Measurements from ENCODE around the gene HSCB. TPM values are rescaled to one million over a fixed set of nuclear protein-coding genes. Genes with fewer than 3 reads are reported as not detected.
"Not testable (repeated sequence)": the region's sequence is repeated elsewhere in the genome, so short reads cannot be mapped to it uniquely, and the experiment has no call there.

HSCB gene
- total RNA-seq, 1 experiment from 2014 or later = 10.4 TPM

GRCh38 chr22:28741200-28741784 lies 547 bp upstream of the HSCB start:
- no peak for DNase-seq (ENCODE audit: low spot score)

GRCh38 chr22:28742562-28742962 lies 723 bp downstream of the HSCB start:
- no peak for DNase-seq (ENCODE audit: low spot score)

GRCh38 chr22:28743852-28744251 lies 2.0 kb downstream of the HSCB start:
- DNase-seq (ENCODE audit: low spot score) = no peak

- DNase-seq (ENCODE audit: low spot score) = peak; percentile 60
Measured at GRCh38 chr22:28750471-28750881, 8.6 kb downstream of the HSCB start.

GRCh38 chr22:28754512-28754911 lies 12.7 kb downstream of the HSCB start:
- DNase-seq (ENCODE audit: low spot score) = not testable (repeated sequence)

GRCh38 chr22:28759861-28760560 lies 18.2 kb downstream of the HSCB start:
- peak; percentile 20 for DNase-seq (ENCODE audit: low spot score)

GRCh38 chr22:28761449-28761755 lies 19.6 kb downstream of the HSCB start:
- DNase-seq (ENCODE audit: low spot score) = no peak

- not testable (repeated sequence) for DNase-seq (ENCODE audit: low spot score)
Measured at GRCh38 chr22:28762000-28762399, 20.2 kb downstream of the HSCB start.

- no peak for DNase-seq (ENCODE audit: low spot score)
Measured at GRCh38 chr22:28766628-28767027, 24.8 kb downstream of the HSCB start.

- DNase-seq (ENCODE audit: low spot score) = no peak
Measured at GRCh38 chr22:28768701-28769393, 27.0 kb downstream of the HSCB start.

GRCh38 chr22:28769394-28770085 lies 27.7 kb downstream of the HSCB start:
- DNase-seq (ENCODE audit: low spot score) = no peak

- DNase-seq (ENCODE audit: low spot score) = no peak
Measured at GRCh38 chr22:28771195-28771791, 29.5 kb downstream of the HSCB start.

- peak; percentile 78 for DNase-seq (ENCODE audit: low spot score)
Measured at GRCh38 chr22:28772633-28773460, 31.0 kb downstream of the HSCB start, which contains the start of gene CCDC117. Gene CCDC117, plus strand, starts transcription at chr22:28772695. Its CDS starts 155 bp downstream, at chr22:28772850.

- DNase-seq (ENCODE audit: low spot score) = peak; percentile 6
Measured at GRCh38 chr22:28773461-28773867, 31.6 kb downstream of the HSCB start.

- no peak for DNase-seq (ENCODE audit: low spot score)
Measured at GRCh38 chr22:28774378-28774777, 32.5 kb downstream of the HSCB start.

- DNase-seq (ENCODE audit: low spot score) = no peak
Measured at GRCh38 chr22:28779833-28780232, 38.0 kb downstream of the HSCB start.

GRCh38 chr22:28780296-28780695 lies 38.5 kb downstream of the HSCB start:
- DNase-seq (ENCODE audit: low spot score) = no peak

- no peak for DNase-seq (ENCODE audit: low spot score)
Measured at GRCh38 chr22:28783786-28784671, 42.2 kb downstream of the HSCB start.

GRCh38 chr22:28788601-28789000 lies 46.8 kb downstream of the HSCB start:
- DNase-seq (ENCODE audit: low spot score) = no peak

GRCh38 chr22:28791124-28791523 lies 49.3 kb downstream of the HSCB start:
- DNase-seq (ENCODE audit: low spot score) = no peak

Measured in A172 (cell line).